ENCODE data around the gene C5orf58.

Gene C5orf58, protein sequence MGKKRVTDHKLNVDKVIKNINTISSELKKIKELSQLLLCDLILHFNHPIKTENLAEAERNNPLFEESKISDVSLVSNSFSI

DNA sequence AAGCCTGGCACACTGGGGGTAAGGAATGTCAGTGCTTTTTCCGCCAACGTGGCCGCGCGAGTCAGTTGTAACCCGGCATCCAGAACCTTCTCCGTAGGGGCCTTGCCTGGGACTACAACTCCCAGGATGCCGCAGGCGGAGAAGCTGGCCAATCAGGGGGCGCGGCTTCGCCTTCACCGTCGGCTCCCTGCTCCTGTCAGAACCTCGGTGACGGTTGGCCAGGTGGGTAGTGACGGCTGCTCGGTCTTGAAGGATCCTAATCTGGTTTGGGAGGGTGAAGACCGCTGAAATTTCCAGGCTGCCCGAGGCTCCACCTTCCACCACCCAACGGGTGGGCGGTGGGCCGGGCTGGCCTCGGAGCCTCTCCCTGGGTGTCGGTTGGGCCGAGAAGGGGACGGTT lies at the start of gene C5orf58:
Gene C5orf58 (plus strand): TSS at position 200 of the 400 bp plus-strand sequence. CDS start 1,992 bp downstream, outside the sequence.
- DNase-seq: no peak

DNA sequence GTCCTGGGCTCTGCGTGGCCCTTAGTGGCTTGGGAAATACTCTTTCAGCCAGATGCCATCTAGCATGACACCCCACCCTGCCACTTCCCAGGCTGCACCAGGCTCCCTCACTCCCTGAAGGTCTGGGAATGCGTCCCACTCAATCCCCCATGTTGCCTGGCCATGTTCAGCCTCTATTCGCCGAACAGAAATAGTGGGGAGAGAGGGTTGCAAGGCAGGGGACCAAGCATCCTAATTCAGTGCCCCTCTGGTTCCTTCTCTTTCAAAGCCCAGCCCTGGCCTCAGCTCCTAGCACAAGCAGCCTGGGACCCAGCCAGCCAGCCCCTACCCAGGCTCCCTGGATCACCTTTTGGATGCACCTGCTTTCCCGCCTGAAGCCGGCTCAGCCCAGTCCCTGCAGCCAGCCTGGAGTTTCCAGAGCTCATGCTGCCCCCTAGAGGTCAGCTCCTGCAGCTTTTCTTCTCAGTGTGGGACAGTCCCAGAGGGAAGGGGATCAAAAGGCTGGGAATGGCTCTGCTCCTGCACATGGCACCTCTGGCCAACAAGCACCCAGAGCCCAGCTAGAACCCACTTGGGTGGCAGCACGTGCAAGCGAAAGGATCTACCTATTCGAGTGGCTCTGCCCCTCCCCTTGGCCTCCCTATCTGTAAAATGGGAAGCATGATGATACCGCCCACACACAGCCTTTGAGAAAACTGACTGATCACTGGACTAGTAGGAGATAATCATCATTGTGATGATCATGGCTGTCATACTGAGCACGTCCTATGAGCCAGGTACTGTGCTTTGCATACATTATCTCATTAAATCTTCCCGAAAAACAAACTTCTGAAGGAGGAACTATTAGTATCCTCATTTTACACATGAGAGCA lies 48.7 kb upstream of the C5orf58 start:
- DNase-seq: peak; percentile 13

DNA sequence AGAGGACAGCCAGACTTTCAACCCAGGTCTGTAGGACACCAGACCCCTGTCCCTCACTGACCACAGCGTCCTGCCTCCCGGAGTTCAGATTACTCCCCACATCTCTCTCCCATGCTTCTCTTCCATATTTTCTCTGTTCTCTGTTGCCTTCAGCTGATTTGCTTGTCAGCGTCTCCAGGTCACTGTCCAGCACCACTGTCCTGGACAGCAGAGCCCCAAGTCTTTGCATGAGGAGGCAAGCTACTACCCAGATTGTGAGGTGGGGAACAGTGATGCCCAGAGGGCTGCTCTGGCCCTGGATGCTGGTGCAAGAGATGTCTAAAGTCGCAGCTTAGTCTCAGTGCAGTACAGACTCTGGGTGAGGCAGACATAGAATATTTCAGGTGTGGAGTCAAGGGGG lies 48.0 kb upstream of the C5orf58 start:
- no peak for DNase-seq

DNA sequence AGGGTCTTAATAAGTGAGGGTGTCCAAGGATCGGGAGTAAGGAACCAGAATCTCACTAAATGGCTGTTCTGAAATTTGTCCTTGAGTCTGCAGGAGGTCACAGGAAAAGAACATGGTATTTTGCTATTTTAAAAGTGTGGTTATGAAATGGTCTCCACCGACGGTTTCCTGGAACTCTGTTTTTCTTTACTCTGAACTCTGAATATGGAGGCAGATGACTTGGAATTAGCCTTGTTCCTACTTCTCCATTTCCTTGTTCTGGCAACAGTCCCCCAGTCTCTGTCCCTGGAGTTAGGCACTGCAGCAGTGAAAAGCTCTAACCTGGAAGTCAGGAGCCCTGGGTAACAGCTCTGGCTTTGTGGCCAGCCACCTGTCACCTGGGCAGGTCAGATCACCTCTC lies 46.6 kb upstream of the C5orf58 start:
- no peak for DNase-seq

DNA sequence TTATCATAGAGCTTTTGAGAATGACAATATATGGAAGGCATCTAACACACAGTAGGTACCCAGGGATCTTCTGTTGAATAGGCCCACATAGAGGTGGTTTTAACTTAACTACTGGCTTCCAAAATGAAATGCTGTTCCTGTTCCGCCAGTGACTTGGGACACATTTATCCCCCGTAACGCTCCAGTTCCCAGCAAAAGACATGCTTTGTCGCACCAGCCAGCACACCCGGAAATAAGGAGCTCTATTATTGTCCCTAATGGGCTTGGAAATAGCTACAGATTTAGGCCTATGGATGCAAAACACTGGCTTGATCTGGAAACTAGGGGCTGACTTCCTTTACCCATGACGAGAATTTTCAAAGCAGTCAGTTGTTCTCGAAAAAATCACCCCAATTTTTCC lies 45.9 kb upstream of the C5orf58 start:
- DNase-seq: no peak

DNA sequence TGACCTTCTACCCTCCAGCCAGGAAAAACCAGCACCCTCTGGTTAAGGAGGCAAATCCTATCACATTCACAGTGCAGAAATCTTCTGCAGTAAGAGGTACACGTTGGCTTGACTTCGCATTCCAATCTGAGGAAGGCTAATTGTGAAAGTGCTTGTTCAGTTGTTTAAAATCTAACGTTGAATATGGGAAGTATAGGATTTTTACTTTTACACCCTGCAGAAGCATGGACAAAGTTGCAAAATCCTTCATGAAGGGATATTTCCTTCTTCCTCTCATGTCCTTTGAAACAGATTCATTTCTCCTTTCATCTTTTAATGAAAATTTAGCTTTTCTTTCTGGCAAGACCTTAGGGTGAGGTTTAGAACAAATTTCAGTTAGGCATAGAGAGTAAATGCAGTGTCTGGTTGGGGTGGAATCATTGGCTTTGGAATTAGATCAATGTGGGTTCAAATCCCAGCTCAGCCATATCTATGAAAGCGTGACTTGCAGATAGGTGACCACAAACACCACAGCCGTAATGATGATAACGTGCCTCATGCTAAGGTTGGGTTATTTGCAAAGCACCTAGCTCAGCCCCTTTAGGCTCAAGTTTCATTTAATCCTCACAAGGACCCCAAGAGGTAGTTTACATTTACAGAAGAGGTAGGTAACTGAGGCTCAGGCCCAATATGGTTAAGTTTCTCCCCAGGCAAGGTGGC lies 42.2 kb upstream of the C5orf58 start:
- DNase-seq: no peak

DNA sequence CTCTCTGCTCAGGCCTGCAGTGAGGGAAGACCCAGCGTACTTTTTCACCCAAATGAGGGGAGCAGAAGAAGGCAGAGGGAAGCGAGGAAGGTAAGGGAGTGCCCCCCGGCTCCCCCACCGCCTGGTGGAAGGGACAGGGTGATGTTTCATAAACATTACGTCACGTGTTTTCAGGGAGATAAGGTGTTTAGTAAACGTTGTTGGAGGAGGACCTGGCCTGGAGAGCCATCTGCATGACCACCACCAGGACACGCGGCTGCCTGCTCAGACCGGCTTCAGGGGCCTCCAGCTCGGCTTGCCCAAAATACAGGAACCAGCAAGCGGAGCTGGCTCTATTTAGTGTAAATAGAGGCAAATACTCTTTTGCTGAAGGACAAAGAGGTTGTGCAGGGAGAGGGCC lies 40.0 kb upstream of the C5orf58 start:
- DNase-seq: no peak

DNA sequence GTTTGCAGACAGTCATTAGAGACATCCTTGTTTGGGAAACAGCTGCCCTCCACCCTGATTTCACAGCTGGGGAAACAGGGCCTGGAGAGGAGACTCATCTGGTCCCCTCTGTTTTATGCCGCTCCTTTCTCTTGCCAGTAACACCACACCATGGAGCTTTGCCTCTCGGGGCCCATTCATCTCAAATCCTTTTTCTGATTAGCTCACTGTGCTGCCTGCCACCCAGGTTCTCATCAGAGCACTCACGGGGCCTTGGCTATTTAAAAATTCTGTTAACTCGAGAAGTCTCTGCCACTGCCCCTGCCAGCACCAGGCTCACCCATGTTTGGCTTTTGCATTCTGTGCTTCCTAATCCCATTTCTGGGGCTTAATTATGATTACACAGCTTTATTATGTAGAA lies 36.8 kb upstream of the C5orf58 start:
- no peak for DNase-seq

DNA sequence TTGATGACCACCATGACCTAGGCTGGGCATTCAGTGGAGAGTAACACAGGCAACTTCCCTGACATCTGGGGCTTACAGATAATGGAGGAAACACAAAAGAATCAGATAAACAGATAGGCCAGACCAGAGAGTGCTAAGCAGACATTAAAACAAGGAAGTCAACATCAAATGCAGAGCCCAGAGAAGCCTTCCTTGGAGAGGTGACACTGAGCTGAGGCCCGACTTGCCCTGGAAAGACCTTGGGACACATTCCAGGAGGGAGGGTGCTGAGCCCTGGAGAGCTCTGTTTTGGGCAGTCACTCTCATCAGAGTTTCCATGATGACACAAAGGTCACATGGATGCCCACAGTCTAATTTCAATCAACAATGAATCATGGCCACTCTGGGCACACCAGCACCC lies 31.9 kb upstream of the C5orf58 start:
- DNase-seq: no peak

DNA sequence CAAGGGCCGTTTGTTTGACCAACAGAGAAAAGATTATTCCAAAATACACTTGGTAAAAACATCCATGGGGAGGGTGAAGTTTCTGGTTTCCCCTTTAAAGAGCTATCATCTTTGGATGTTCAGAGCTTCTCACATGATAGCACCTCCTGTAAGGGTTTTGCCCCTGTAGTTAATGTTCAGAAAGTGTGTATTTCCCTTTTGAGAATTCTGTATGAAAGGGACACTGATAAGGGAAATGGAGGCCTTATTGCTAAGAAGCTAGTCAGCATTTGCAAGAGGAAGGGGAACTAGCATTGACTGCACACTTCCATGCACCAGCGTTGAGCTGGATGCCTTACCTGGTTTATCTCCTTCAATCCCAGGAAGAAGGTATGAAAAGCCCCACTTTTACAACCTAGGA lies 31.5 kb upstream of the C5orf58 start:
- no peak for DNase-seq

DNA sequence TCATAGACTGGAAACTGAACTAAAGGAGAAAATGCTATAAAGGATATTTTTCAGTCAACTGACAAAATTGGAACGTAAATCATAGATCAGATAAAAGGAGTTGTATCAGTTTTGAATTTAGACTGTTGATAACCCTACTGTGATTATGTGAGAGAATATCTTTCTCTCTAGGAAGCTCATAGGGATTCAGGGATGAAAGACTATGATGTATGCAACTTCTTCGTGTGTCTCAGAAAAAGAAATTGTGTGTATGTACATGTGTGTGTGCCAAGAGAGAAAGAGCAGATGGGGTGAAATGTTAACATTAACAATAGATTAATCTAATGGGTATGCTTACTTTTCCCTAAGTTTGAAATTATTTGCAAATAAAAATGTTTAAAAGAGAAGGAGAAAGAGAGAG lies 30.7 kb upstream of the C5orf58 start:
- no peak for DNase-seq

DNA sequence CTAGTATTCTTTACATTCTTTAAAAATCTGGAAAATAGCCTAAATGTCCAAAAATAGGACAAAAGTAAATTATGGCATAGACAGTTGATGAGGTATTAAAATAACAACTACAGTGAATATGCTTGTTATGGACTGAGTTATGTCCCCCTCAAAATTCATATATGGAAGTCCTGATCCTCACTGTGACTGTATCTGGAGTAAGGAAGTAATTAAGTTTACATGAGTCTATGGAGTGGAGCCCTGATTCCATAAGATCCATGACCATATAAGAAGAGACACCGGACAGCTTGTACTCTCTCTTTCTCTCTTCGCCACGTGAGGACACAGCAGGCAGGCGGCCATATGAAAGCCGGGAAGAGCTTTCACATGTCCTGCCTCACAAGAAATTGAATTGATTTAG lies 28.6 kb upstream of the C5orf58 start:
- DNase-seq: no peak

DNA sequence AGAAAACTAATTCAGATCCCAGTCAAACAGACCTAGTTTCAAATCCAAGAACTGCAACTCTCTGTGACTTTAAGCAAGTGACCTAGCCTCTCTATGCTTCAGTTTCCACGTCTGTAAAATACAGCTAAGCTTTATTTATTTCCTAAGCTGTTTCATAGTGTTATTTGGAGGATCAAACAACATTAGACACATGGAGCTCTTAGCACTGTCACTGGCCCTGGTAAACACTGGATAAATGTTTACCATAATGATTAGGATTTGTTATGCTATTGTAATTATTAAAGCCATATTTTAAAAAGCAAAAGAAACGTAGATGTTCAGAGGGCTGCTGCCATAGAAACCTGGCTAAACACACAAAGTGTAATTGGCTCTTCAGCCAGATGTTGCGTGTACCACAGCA lies 26.6 kb upstream of the C5orf58 start:
- no peak for DNase-seq

DNA sequence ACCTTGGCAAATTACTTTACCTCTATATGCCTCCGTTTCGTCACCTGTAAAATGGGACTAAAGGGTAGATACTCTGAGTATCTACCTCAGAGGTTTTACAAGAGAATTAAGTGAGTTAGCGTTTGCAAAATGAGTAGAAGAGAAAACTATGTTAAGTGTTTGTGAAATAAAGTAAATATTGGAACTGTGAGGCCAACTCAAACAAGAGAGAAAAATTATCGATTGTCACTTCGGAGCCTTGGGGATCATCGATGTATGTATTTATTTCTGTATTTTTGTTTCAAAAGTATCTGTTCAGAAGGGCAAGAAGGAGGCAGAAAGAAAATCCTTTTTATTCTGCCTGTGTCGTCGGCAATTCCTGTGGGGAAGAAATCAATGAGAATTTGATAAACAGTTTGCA lies 25.8 kb upstream of the C5orf58 start:
- DNase-seq: no peak

DNA sequence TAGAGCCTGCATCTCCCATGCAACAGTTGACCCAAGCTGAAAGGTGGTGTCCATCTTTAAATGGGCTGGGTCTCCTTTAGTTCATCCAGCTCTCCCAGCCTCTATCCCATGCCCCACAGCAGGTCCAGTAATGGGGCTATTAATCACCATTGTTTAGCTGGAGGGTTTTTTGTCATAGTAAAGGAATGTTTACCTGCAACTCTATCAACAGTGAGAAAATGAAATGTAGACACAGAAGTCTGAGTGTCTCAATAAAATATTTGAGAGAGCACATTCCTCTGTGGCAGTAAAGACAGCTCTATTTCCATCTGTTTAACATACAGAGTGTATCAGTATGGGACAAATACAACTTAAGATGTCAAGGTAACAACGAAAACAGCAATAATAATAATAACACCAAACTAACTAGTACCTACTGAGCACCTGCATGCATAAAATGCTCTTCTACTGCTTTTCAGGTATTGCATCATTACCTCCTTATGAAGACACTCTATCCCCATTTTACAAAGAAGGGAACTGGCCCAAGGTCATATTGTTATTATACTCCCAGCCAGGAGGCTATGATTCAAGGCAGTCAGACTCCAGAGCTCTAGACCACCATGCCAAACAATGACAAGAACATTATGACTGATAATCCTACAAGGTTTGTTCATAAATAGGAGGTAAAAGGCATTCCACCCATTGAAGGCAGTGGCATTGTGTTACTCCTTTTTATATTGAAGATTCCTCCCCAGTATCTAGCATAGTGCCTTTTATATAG lies 21.0 kb upstream of the C5orf58 start:
- DNase-seq: no peak

DNA sequence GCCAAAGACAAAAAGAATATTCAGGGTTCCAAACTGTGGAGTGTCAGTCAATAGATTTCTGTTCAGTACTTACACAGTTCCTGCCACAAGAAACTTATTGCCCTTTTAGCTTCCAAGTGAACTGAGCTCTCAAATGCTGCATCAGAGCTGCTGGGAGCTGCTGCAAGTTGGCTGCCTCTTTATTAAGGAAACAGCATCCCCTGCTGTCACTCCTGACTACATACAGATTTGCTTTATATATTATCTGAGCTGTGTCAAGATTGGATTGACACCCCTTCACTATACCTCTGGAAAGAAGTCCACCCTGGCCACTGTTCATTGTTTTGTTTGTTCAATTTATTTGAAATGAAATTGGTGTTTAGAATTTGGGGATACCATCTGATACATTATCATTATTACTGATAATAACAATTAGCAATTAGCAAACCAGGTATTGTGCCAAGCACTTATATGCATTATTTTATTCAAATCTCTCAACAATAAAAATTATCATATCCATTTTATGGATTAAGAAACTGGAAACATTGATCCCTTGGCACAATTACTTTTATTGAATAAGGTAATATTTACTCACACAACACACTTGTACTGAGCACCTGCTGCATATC lies 16.4 kb upstream of the C5orf58 start:
- no peak for DNase-seq

DNA sequence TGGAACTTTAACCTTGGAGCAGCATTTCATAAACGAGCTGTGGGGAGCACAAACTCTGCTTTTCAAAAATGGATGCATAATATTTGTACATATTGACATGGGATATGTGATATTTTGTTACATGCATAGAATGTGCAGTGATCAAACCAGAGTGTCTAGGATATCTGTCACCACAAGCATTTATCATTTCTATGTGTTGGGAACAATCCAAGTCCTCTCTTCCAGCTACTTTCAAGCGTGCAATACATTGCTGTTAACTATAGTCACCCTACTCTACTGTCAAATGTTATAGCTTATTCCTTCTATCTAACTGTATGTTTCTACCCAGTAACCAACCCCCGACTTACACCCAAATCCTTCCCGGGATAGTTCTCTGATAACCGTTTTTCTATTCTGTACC lies 15.0 kb upstream of the C5orf58 start:
- no peak for DNase-seq

DNA sequence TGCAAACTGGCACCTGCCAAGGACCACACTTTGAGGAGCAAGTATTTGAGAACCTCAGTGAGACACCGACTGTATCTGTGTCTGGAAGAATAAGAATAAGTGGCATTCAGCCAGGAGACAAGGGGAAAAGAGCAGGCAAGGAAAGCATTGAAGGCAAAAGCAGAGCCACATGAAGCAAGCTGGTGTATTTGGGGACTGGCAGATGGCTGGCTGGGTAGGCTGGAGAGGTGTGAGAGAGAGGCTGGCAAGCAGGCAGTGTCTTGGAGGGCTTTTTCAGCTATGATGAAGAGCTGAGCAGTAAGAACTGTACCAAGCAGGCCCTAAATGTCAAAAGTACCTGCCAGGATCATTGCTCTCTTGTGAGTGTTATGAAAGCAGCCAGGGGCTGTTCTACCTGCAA lies 14.1 kb upstream of the C5orf58 start:
- no peak for DNase-seq

DNA sequence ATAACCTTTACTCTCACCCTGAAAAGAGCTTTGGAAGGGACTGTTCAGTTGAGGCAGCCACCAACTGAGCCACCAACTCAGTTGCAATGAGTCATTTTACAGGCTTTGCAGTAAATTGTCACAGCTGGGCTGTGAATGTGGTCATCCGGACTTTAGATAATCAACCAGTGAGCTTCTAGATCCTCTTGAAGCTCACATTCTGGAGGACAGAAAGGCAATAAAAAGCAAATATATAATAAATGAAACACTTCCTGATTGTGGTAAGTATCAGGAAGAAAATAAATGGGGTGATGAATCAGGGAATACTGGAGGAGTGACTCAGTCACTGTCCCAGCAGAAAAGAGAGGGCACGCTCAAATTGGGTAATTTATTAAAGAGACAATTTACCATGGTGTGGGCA lies 13.2 kb upstream of the C5orf58 start:
- DNase-seq: no peak

DNA sequence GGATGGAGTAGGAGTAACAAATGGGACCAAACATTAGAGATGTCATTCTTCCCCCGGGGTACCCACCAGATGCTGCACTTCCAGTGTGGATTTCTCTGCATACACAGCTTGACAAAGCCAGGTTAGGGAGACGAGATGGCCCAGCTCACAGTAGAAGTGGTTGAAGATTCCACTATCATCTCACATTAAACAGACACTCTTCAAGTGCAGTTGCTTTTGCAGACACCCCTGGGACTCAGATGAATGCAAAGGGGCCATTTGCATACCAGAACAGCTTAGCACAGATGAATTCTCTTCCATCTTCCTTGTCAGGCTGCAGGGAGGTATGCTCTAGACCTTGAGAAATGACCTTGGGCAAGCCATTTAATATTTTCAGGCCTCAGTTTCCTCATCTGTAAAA lies 12.6 kb upstream of the C5orf58 start:
- no peak for DNase-seq

DNA sequence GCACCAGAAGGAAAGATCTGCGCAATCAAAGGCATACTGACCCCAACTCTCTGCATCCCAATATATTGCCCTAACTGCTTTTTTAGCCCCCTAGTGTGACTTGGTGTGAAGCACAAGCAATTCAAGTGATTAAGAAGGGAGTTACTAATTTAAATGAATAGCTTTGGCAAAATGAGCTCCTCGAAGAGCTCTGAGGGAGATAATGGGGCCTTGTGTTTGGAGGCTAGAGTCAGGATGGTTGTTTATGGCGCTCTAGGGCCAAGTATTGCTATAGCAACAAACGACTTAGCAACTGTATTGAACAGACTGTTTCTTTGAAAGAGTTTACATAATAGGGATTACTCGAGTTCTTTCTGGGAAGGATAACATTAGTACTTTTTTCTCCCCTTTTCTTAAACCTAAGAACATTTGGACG lies 11.5 kb upstream of the C5orf58 start:
- DNase-seq: no peak

DNA sequence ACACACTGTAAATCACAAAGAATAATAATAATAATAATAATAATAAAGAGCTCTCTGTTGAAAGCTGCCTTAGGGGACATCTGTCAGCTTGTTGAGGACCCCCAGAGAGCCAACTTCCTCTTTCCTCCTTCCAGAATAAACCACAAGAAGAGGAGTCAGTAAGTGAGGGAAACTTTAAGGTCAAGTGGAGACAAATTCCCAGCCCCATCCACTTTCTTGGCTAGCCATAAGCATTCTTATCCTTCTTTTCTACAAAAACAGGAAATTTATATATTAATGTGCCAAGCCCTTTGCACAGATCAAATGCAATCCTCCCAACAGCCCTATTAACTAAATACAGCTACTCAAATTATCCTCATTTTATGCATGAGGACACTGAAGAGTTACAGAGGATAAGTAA lies 9.4 kb upstream of the C5orf58 start:
- DNase-seq: no peak

DNA sequence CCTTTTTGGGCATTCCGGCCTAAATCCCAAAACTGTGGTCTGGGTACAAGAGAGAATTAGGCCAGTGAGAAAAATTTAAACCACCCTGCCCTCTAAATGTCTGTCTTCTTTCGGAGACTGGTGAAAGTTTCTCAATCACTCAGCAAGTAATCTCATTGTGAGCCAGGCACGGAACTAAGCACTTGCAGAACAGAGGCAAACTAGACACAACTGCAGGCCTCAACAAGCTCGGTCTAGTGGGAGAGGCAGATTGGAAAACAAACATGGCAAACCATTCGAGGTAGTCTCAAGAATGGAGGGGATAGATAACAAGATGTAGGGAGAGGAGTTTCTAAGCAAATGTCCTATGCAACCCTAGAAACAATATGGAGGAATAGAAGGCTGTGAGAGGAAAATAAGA lies 8.9 kb upstream of the C5orf58 start:
- DNase-seq: no peak

All from CD4-positive, alpha-beta T cell treated with Interleukin-12 subunit alpha and Interleukin-12 subunit beta, for 1 hour (primary cell).